HepG2 (cell line): ENCODE results near the gene MCM3. TPM values are rescaled to one million over a fixed set of nuclear protein-coding genes. Genes with fewer than 3 reads are reported as not detected.

ENCODE experiments used
- ATF3 ChIP-seq: sonication (generic); formaldehyde crosslinking; IDR thresholded peaks from 2 replicates; pipeline ENCODE4 v1.4.0; 2020; ENCODE audit warnings: missing genetic modification reagents
- BCL3 ChIP-seq: sonication (generic); formaldehyde crosslinking; IDR thresholded peaks from 2 replicates; pipeline ENCODE4 v1.5.1; 2020; ENCODE audit warnings: mild to moderate bottlenecking, missing genetic modification reagents, moderate library complexity
- CTCF ChIP-seq: sonication (generic); formaldehyde crosslinking; IDR thresholded peaks from 2 replicates; pipeline ENCODE4 v1.5.0; 2020; ENCODE audit warnings: mild to moderate bottlenecking, missing genetic modification reagents, moderate library complexity
- HOMEZ ChIP-seq: IDR thresholded peaks from 2 replicates; pipeline ENCODE4 v1.6.1; 2016; ENCODE audit warnings: low read depth
- LBX2 ChIP-seq: sonication (generic); formaldehyde crosslinking; IDR thresholded peaks from 2 replicates; pipeline ENCODE4 v1.5.0; 2020; ENCODE audit warnings: missing genetic modification reagents, mild to moderate bottlenecking, borderline replicate concordance
- MYPOP ChIP-seq: sonication (generic); formaldehyde crosslinking; IDR thresholded peaks from 2 replicates; pipeline ENCODE4 v1.8.1; 2023; ENCODE audit warnings: mild to moderate bottlenecking, moderate library complexity, missing genetic modification reagents
- RBM39 ChIP-seq: fragments of 200-400 bp; formaldehyde crosslinking; IDR thresholded peaks from one replicate; pipeline ENCODE4 v1.6.1; 2018; ENCODE audit warnings: antibody characterized with exemption, mild to moderate bottlenecking, low read depth, low read length; ENCODE audit not compliant: poor library complexity, severe bottlenecking
- THAP9 ChIP-seq: sonication (generic); formaldehyde crosslinking; IDR thresholded peaks from 2 replicates; pipeline ENCODE4; 2020; ENCODE audit warnings: missing genetic modification reagents, mild to moderate bottlenecking, borderline replicate concordance
- TMF1 ChIP-seq: sonication (generic); formaldehyde crosslinking; IDR thresholded peaks from 2 replicates; pipeline ENCODE4 v1.8.1; 2022; ENCODE audit warnings: low read depth, missing genetic modification reagents
- XRCC5 ChIP-seq: fragments of 200-400 bp; formaldehyde crosslinking; optimal IDR thresholded peaks from 2 replicates; pipeline ENCODE3; 2017; ENCODE audit warnings: mild to moderate bottlenecking, low read length
- ZEB1 ChIP-seq: IDR thresholded peaks from 2 replicates; pipeline ENCODE4 v1.6.1; 2012; ENCODE audit warnings: mild to moderate bottlenecking, low read depth, inconsistent platforms; ENCODE audit not compliant: insufficient replicate concordance
- ZMYM4 ChIP-seq: sonication (generic); formaldehyde crosslinking; IDR thresholded peaks from 2 replicates; pipeline ENCODE4 v1.8.1; 2023; ENCODE audit warnings: mild to moderate bottlenecking, missing genetic modification reagents
- ZNF232 ChIP-seq: sonication (generic); formaldehyde crosslinking; IDR thresholded peaks from 2 replicates; pipeline ENCODE4 v1.4.0; 2020; ENCODE audit warnings: missing genetic modification reagents, borderline replicate concordance
- ZNF441 ChIP-seq: sonication (generic); formaldehyde crosslinking; IDR thresholded peaks from 2 replicates; pipeline ENCODE4 v1.7.0; 2021; ENCODE audit warnings: missing genetic modification reagents, borderline replicate concordance
- ZNF549 ChIP-seq: sonication (generic); formaldehyde crosslinking; IDR thresholded peaks from 2 replicates; pipeline ENCODE4 v1.5.0; 2020; ENCODE audit warnings: missing genetic modification reagents
- ZNF550 ChIP-seq: sonication (generic); formaldehyde crosslinking; IDR thresholded peaks from 2 replicates; pipeline ENCODE4 v1.4.0; 2020; ENCODE audit warnings: mild to moderate bottlenecking, missing genetic modification reagents, borderline replicate concordance
- ZNF709 ChIP-seq: sonication (generic); formaldehyde crosslinking; IDR thresholded peaks from 2 replicates; pipeline ENCODE4 v1.5.0; 2020; ENCODE audit warnings: mild to moderate bottlenecking, missing genetic modification reagents
- polyA plus RNA-seq, 8 experiments: library from polyadenylated mRNA; depleted of rRNA in 3 of 8; stranded (reverse) in 7 of 8; unstranded in 1 of 8; fragments of >200 nt; fragmentation: Illumina TruSeq in 4 of 8; extraction: Trizol in 4 of 8; gene quantifications; 2 replicates each; pipeline versions ENCODE4 v1.2.1 to v1.2.3, GENCODE V29; 2011 to 2016; ENCODE audit warnings: low read depth in 4 of 8, missing spikeins in 1 of 8, mixed read lengths in 1 of 8; ENCODE audit not compliant: insufficient read depth in 1 of 8
- total RNA-seq, 5 experiments: library from RNA; depleted of rRNA; stranded (reverse); fragments of >200 nt; fragmentation: Illumina TruSeq; extraction: Trizol; gene quantifications; 2 replicates each; pipeline ENCODE4 v1.2.3, GENCODE V29; 2016; ENCODE audit warnings: low read depth in 1 of 5

Gene MCM3
- total and polyA plus RNA-seq, 2 of the 13 experiments (the other 11 are each of a cell fraction or from before 2014, with no cell fraction given): 164 to 288 TPM

- TF ChIP-seq THAP9 (CRISPR knock-in tag) (peak; percentile 87; the same call in 1 of the 2 replicates), ATF3 (peak; percentile 45; the same call in 1 of the 2 replicates), ZNF441 (CRISPR knock-in tag) (no peak), ZEB1 (no peak), BCL3 (CRISPR knock-in tag) (peak; percentile 82; the same call in 1 of the 2 replicates), RBM39 (peak; percentile 51), ZNF549 (CRISPR knock-in tag) (no peak), XRCC5 (peak; percentile 83), CTCF (CRISPR knock-in tag) (peak; percentile 14; the same call in 1 of the 2 replicates), ZNF709 (CRISPR knock-in tag) (peak; percentile 68; the same call in 1 of the 2 replicates), LBX2 (CRISPR knock-in tag) (0 out of 2 replicates have a peak, but pooled peaks have one; percentile 24), HOMEZ (CRISPR knock-in tag) (peak; percentile 92; the same call in 1 of the 2 replicates), ZMYM4 (CRISPR knock-in tag) (peak; percentile 98), ZNF232 (0 out of 2 replicates have a peak, but pooled peaks have one; percentile 9), MYPOP (peak; percentile 95), ZNF550 (no peak; the same call in 1 of the 2 replicates), TMF1 (peak; percentile 98)
These were observed at the start of gene MCM3 (continued) for GRCh38 chr6:52284460-52285176.
